GM21360 (cell line): ENCODE data around the gene DPH2.

ENCODE experiments used
- ATAC-seq: cut with Tn5 transposase; IDR thresholded peaks from one replicate; pipeline ENCODE4 v1.9.1; 2021; ENCODE audit warnings: mild to moderate bottlenecking, moderate library complexity; ENCODE audit not compliant: unreplicated experiment

DPH2 gene

GRCh38 chr1:43998000-43998378 is 28.2 kb downstream of the DPH2 start:
- no peak for ATAC-seq

DNA sequence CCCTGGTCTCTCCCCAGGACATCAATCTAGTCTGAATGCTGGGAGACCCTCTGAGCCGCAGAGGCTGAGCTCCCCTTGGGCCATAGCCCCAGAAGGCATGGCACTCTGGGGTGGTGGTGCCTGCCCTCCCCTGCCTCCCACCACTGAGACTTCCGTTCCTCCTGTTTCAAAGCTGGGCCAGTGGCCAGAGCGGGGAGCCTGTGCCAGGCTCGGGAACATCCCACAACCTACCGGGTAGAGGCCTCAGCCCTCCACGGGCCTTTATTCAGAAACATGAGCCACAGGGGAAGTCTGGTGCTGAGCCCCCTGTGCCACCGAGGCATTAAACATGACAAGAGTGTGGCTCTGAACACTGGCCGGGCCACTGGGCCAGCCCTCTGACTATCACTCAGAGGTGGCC is 29.6 kb downstream of the DPH2 start:
- ATAC-seq = no peak

DNA sequence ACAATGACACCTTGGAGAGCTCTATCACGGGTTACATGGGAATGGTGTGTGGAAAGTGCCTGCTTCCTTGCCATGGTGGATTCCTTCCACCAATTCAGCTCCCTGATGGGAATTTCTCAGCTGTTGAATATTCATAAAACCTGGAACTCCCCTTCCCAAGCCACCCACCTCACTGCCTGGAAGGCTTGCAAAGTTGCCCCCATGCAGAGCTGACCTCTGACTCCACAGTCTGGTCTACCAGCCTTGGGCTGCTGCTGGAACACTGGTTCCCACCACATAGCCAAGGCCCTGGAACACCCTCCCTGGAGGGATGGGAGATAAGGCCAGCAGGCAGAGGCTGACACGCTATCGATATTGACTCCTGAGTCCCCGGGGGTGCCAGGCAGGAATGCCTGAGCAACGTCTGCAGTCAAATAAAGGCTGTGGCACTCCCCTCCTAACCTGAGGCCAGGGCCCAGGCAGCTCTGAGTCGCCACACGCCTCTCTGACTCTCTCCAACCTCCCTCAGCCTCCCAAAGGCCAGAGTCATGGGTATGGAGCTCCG is 30.4 kb downstream of the DPH2 start:
- ATAC-seq = no peak

- ATAC-seq = no peak
Observed at GRCh38 chr1:44002165-44002564, 32.4 kb downstream of the DPH2 start.

GRCh38 chr1:44002606-44003157 is 32.9 kb downstream of the DPH2 start:
- ATAC-seq = no peak

DNA sequence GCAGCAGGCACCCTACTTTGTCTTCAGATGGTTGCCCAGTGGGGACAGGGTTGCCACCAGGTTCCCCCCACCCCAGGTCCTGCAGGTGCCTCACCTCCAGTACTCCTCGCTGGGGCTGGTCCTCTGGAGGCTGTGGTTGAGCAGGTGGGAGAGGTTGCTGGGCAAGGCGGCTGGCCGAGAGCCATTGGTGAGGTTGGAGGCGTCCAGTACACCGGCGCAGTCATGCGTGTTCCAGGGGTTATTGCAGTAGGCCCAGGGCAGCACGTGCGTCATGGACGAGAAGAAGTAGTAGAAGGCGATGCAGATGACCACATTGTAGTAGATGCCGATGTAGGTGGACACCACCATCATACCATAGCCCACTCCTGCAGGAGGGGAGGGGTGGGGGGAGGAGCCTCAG is 38.4 kb downstream of the DPH2 start:
- no peak for ATAC-seq

GRCh38 chr1:44010935-44011471 is 41.2 kb downstream of the DPH2 start:
- ATAC-seq = no peak

DNA sequence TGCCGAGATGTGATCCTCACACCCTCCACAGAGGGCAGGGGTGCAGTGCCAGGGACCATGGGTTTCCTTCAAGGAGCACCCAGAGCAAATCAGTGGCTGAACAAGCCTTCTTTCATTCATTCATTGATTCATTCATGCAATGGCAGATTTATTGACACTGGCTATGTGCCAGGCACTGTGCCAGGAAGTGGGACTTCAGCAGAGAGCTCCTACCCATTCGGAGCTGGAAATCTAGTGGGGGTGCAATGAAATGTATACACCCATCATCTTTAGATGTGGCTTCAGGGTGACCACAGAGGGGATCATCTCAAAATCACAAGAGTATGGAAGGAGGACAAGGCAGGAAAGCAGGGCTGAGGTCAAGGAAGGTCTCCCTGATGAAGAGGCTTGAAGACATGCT is 42.6 kb downstream of the DPH2 start:
- no peak for ATAC-seq

DNA sequence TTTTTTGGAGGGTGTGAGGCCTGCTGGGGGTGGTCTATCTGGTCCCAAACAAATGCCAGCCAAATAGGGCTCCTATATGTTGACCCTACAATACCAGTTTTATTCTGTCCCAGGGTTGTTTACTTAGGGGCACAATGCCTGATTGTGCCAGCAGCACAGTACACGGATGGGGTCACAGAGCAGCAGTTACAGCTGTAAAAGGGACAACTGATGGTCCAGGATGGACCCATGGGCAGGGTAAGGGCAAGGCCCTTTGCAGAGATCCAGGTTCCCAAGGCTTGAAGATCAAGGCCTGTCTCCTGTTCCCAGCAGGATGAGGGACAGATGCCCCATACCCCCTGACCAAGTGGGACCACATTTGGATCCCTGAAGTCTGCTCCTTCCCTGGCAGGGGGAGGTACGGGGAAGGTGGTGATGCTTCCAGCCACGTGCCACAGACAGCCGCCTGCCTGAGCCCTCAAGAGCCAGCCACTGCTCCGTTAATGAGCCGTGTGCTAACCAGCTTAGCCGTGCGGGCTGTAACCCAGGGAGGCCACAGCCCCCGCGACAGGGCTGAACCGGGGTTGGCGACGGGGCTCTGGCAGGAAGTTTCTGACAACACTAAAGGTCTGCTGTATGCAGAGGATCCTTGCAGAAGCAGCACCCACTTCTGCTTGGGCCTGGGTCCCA is 43.3 kb downstream of the DPH2 start:
- ATAC-seq = no peak

DNA sequence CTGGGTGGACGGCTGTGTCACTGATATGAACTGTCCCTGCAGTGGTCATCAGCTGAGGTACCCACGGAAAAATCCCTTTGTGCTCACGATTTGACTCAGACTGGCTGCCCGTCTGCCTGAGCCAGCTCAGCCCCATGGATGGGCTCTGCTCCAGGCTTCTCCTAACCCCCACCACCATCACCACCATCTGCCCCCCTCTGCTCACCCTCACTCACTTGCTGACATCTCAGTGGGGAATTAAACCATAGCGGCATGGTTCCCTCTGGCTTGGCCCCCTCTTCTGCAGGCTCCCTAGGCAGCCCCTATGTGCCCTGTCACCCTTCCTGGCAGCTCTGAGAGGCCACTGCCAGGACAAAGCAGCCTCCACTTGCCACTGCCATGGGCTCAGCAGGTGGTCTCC is 44.1 kb downstream of the DPH2 start:
- no peak for ATAC-seq

DNA sequence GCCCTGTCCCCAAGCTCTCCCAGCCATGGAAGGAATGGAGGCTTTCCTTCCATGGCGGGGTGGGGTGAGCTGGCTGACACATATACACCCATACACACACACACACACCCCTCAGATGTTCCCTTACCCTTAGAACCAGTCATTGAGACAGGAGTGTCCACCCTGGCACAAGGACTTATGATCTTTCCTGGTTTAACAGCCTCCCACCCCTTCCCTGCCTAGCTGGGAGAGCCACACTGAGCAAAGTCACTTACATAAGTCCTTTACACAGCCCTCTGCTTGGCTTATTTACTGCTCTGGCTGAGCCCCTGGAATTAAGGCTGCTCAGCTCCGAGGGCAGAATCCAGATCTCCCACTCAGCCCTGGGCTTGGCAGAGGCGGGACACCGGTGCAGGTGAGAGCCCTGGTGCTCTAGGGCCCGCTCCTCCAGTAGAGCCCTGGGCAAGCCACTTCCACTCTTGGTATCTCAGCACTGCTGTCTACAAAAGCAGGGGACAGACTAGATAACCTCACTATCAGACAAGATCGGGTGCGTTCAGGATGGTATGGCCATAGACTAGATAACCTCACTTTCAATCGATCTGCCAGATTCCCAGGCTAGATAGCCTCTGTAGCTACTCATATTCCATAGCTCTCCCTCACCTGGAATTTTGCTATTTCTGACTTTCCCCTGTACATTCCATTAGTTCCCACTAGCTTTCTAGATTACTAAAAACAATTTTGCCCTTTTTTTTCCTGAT is 44.7 kb downstream of the DPH2 start:
- ATAC-seq = no peak

DNA sequence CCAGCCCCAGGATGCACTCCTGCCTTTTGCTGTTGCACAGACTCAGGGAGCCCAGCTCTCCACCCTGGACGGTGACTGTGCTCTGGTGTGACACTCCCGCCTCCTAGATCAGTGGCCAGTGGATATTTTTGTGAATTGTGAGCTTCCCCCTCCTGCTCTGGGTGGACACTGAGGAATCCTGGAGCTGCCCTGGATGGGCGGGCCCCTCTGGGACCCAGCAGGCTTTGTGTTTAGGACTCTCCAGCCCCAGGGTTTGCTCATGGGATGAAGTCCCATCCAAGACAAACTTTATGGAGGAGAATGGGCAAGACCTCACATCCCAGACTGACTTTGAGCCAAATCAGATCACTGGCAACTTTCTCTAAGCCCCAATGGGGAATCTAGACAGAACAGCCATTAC is 45.4 kb downstream of the DPH2 start:
- ATAC-seq = no peak

GRCh38 chr1:44016041-44016889 is 46.5 kb downstream of the DPH2 start:
- no peak for ATAC-seq

DNA sequence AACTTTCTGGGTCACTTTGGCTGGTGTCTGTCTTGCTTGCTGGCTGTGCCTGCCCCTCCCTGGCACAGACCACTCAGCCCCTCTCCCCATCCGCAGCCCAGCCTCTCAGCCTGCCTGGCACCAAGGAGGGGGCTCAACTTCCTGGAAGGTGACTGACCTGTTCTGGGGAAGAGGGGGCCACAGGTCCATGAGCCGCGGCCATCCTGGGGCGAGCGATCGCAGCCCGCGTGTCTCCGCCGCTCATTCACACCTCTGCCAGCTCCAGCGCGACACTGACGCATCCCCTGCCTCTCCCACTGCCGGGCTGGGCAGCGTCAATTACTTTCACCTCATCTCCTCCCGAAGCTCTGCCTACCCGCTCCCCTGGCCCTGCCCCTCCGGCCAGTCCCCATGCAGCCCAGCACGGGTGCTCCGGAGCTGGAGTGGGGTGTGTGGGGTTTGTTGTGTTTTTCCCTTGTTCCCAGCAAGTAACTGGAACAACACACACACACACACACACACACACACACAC is 47.1 kb downstream of the DPH2 start:
- no peak for ATAC-seq

DNA sequence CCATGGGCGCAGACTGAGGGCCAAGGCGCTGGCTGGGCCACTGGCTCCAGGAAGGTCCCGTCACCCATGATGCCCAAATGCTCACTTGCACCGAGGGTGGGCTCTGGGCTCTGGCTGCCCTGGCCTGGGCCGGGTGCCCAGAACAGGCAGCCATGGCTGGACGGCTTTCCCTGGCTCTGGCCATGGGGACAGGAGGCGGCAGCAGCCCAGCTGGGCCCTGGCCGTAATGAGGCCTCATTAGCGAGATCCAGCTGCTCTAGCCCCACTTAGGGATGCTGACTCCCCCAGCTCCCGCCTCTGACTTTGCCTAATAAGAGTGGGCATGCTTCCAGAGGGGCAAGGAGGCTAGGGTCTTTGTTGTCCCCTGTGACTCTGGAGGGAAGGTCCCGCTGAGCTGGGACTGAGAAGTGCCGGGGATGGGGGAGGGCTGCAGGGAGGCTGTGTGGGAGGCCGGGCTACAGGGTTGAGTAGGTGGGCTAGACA is 49.7 kb downstream of the DPH2 start:
- ATAC-seq = no peak

- ATAC-seq = no peak
Observed at GRCh38 chr1:44020464-44020863, 50.7 kb downstream of the DPH2 start.

- ATAC-seq = no peak
Observed at GRCh38 chr1:44021156-44021555, 51.3 kb downstream of the DPH2 start.

DNA sequence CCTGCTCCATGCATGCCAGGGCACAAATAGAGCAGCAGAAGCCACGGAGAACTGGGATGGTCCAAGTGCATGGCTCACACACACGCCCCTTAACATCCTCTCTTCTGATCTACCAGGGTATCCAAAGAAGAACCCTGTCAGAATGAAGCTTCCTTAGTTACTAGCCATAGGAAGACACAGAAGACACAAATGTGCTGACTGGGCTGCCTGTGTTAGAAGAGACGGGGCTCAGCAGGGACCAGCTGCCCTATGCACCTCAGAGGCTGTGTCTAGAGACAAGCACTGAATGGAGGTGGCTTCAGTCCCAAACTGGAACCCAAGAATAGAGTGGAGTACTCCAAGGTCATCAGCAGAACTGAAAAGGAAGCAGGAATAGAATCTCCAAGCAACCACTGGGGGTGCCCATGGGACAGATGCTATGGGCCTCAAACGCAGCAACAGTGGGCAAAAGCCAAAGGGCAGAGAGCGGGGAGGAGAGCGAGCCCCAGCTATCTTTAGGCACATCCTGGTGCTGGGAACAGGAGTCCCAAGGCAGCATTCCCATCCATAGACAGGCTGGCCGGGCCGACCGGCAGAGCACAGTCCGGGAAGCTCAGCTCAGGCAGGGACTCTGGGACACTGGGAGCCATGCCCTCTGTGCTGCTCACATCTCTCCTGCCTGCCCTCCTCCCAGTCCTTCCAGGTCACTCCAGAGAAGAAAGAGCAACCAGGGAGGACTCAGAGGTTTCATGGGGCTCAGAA is 51.9 kb downstream of the DPH2 start:
- no peak for ATAC-seq
